ENCODE results near the gene ATP2C2.

Gene ATP2C2

DNA sequence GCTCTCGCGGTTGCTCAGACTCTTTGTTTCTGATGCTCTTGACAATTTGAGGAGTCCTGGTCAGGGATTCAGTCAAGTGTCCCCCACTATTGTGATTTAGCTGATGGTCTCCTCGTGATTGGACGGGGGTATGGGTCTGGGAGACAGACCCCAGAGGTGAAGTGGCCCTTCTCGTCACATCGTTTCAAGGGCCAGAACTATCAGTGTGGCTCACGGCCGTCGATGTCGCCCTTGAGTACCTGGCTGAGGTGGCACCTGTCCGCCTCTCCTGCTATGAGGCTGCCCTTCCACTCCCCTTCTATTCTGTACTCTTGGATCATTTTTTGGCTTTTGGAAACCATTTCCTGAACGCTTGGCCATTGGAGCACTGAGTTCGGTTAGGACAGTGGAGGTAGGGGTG, 143.5 kb downstream of the ATP2C2 start:
- H3K9ac ChIP-seq (ENCODE audit: low read length): peak overlapping the region; percentile 8; the same call in 1 of the 2 replicates
- no peak overlapping the region for H3K4me3 ChIP-seq (ENCODE audit: insufficient read depth, low read length, poor library complexity, severe bottlenecking)
- H3F3A ChIP-seq (ENCODE audit: insufficient read depth): peaks cover 12% of the 10 kb centered on the region
- no peaks in the 10 kb centered on the region for H4K20me1 ChIP-seq (ENCODE audit: low read depth, low read length)
- H3K9me2 ChIP-seq (replicated peaks; ENCODE audit: insufficient read depth, low read length): no peaks in the 10 kb centered on the region
- H3K27me3 ChIP-seq (ENCODE audit: low read length): no peaks in the 10 kb centered on the region
- H2AFZ ChIP-seq (ENCODE audit: low read depth, low read length, severe bottlenecking): no peak overlapping the region
- no peaks in the 10 kb centered on the region for H3K79me2 ChIP-seq (ENCODE audit: insufficient read depth, low read length)
- H3K4me2 ChIP-seq (ENCODE audit: low read depth, low read length, poor library complexity, severe bottlenecking): peak overlapping the region; percentile 11
- TF ChIP-seq, protein P1, sequence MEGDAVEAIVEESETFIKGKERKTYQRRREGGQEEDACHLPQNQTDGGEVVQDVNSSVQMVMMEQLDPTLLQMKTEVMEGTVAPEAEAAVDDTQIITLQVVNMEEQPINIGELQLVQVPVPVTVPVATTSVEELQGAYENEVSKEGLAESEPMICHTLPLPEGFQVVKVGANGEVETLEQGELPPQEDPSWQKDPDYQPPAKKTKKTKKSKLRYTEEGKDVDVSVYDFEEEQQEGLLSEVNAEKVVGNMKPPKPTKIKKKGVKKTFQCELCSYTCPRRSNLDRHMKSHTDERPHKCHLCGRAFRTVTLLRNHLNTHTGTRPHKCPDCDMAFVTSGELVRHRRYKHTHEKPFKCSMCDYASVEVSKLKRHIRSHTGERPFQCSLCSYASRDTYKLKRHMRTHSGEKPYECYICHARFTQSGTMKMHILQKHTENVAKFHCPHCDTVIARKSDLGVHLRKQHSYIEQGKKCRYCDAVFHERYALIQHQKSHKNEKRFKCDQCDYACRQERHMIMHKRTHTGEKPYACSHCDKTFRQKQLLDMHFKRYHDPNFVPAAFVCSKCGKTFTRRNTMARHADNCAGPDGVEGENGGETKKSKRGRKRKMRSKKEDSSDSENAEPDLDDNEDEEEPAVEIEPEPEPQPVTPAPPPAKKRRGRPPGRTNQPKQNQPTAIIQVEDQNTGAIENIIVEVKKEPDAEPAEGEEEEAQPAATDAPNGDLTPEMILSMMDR (IDR thresholded peaks at IDR 0.05; ENCODE audit: insufficient read depth, low read length, poor library complexity, severe bottlenecking): no peak
- TF ChIP-seq EZH2phosphoT487 (conservative IDR thresholded peaks at IDR 0.05; ENCODE audit: low read length): no peak
- H3K36me3 ChIP-seq (ENCODE audit: low read length): no peaks in the 10 kb centered on the region
- no peaks in the 10 kb centered on the region for H3K9me3 ChIP-seq (ENCODE audit: insufficient read depth, low read length)
- no peak overlapping the region for H3K27ac ChIP-seq (ENCODE audit: low read depth, low read length)

DNA sequence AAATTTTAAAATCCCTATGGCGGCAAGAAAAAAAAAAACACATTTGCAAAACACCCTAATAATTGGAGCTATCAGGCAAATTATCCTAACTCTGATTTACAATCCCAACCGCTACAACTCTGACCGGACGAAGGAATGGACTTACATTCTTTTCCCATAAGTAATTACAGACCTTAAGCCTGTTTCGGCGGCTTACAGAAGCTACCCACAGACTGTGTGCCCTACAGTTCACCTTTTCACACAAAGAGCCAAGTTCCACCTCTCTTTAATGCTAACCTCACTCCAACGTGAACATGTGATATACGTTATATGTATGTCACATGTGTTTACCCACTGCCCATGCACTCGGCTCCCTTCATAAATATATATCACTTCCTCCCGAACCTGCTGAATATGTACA, 144.8 kb downstream of the ATP2C2 start:
- Histone ChIP-seq H3K4me3 (ENCODE audit: insufficient read depth, low read length, poor library complexity, severe bottlenecking) (no peak overlapping the region), H2AFZ (ENCODE audit: low read depth, low read length, severe bottlenecking) (no peak overlapping the region), H3K9me3 (ENCODE audit: insufficient read depth, low read length) (no peaks in the 10 kb centered on the region), H3K27me3 (ENCODE audit: low read length) (no peaks in the 10 kb centered on the region), H3K9ac (ENCODE audit: low read length) (no peak overlapping the region), H3K9me2 (replicated peaks; ENCODE audit: insufficient read depth, low read length) (no peaks in the 10 kb centered on the region), H3K79me2 (ENCODE audit: insufficient read depth, low read length) (no peaks in the 10 kb centered on the region), H3K27ac (ENCODE audit: low read depth, low read length) (no peak overlapping the region), H3K36me3 (ENCODE audit: low read length) (no peaks in the 10 kb centered on the region), H3K4me2 (ENCODE audit: low read depth, low read length, poor library complexity, severe bottlenecking) (no peak overlapping the region), H4K20me1 (ENCODE audit: low read depth, low read length) (no peaks in the 10 kb centered on the region), H3F3A (ENCODE audit: insufficient read depth) (peaks cover 10% of the 10 kb centered on the region)
- TF ChIP-seq EZH2phosphoT487 (conservative IDR thresholded peaks at IDR 0.05; ENCODE audit: low read length): no peak
- TF ChIP-seq, protein P1 (IDR thresholded peaks at IDR 0.05; ENCODE audit: insufficient read depth, low read length, poor library complexity, severe bottlenecking): no peak

DNA sequence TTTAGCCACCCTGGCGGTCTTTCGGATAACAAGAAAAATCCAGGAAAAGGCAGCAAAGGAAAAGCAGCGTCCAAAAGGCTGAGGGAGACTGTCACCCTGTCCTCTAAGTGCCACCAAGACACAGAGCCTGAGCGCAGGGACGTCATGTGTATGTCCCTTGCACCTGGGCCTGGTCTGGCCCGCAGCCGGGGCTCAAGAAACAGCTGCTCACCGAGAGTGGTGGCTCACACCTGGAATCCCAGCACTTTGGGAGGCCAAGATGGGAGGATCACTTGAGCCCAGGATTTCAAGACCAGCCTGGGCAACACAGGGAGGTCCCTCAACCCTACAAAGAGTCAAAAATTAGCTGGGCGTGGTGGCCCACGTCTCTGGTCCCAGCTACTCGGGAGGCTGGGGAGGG, 145.3 kb downstream of the ATP2C2 start:
- H3K36me3 ChIP-seq (ENCODE audit: low read length): no peaks in the 10 kb centered on the region
- H3K27ac ChIP-seq (ENCODE audit: low read depth, low read length): peak overlapping the region; percentile 93
- H3K79me2 ChIP-seq (ENCODE audit: insufficient read depth, low read length): no peaks in the 10 kb centered on the region
- H3K9me3 ChIP-seq (ENCODE audit: insufficient read depth, low read length): no peaks in the 10 kb centered on the region
- 0 out of 2 replicates have a peak overlapping the region, but pooled peaks have one; percentile 57 for H3K9ac ChIP-seq (ENCODE audit: low read length)
- H3K27me3 ChIP-seq (ENCODE audit: low read length): no peaks in the 10 kb centered on the region
- TF ChIP-seq, protein P1 (IDR thresholded peaks at IDR 0.05; ENCODE audit: insufficient read depth, low read length, poor library complexity, severe bottlenecking): no peak
- no peak for TF ChIP-seq EZH2phosphoT487 (conservative IDR thresholded peaks at IDR 0.05; ENCODE audit: low read length)
- no peaks in the 10 kb centered on the region for H4K20me1 ChIP-seq (ENCODE audit: low read depth, low read length)
- H2AFZ ChIP-seq (ENCODE audit: low read depth, low read length, severe bottlenecking): no peak overlapping the region
- peaks cover 9% of the 10 kb centered on the region for H3F3A ChIP-seq (ENCODE audit: insufficient read depth)
- H3K4me2 ChIP-seq (ENCODE audit: low read depth, low read length, poor library complexity, severe bottlenecking): no peak overlapping the region
- H3K4me3 ChIP-seq (ENCODE audit: insufficient read depth, low read length, poor library complexity, severe bottlenecking): no peak overlapping the region
- no peaks in the 10 kb centered on the region for H3K9me2 ChIP-seq (replicated peaks; ENCODE audit: insufficient read depth, low read length)

Data from SU-DHL-6 (cell line).